ENCODE results near the gene S1PR3.

The S1PR3 gene

GRCh38 chr9:88990041-88990728 is 1.1 kb upstream of the S1PR3 start:
- TF ChIP-seq CTCF (IDR thresholded peaks at IDR 0.05; ENCODE audit: low read length) (no peak), EZH2 (optimal IDR thresholded peaks at IDR 0.05; ENCODE audit: low read depth, low read length) (no peak), EZH2phosphoT487 (IDR thresholded peaks at IDR 0.05; ENCODE audit: low read length) (no peak)
- H3K36me3 ChIP-seq (replicated peaks; ENCODE audit: insufficient read depth, low read length), result no peaks in the 10 kb centered on the region
- H3K27ac ChIP-seq (ENCODE audit: low read length), result no peak overlapping the region
- H3K9ac ChIP-seq (ENCODE audit: low read length), result no peak overlapping the region
- H3F3A ChIP-seq (ENCODE audit: insufficient read depth, low read length), result no peaks in the 10 kb centered on the region
- H3K79me2 ChIP-seq (ENCODE audit: low read length), result no peaks in the 10 kb centered on the region
- H3K27me3 ChIP-seq (replicated peaks; ENCODE audit: insufficient read depth, low read length), result peaks cover 15% of the 10 kb centered on the region
- H3K9me3 ChIP-seq (replicated peaks; ENCODE audit: insufficient read depth, low read length), result no peaks in the 10 kb centered on the region
- no peak overlapping the region for H3K4me2 ChIP-seq (ENCODE audit: low read depth, low read length)
- no peaks in the 10 kb centered on the region for H4K20me1 ChIP-seq (ENCODE audit: insufficient read depth, low read length)
- H3K4me1 ChIP-seq (ENCODE audit: low read length), result no peaks in the 10 kb centered on the region
- H3K9me2 ChIP-seq (replicated peaks; ENCODE audit: insufficient read depth, low read length), result no peaks in the 10 kb centered on the region
- no peak for DNase-seq
- H2AFZ ChIP-seq (ENCODE audit: low read length), result no peak overlapping the region
- no peak overlapping the region for H3K4me3 ChIP-seq (ENCODE audit: low read length)

- Histone ChIP-seq H3K36me3 (replicated peaks; ENCODE audit: insufficient read depth, low read length) (no peaks in the 10 kb centered on the region), H3K4me2 (ENCODE audit: low read depth, low read length) (no peak overlapping the region), H3K27me3 (replicated peaks; ENCODE audit: insufficient read depth, low read length) (peaks cover 15% of the 10 kb centered on the region), H4K20me1 (ENCODE audit: insufficient read depth, low read length) (no peaks in the 10 kb centered on the region), H2AFZ (ENCODE audit: low read length) (no peak overlapping the region), H3K4me3 (ENCODE audit: low read length) (no peak overlapping the region), H3K9me3 (replicated peaks; ENCODE audit: insufficient read depth, low read length) (no peaks in the 10 kb centered on the region), H3K79me2 (ENCODE audit: low read length) (no peaks in the 10 kb centered on the region), H3K4me1 (ENCODE audit: low read length) (no peaks in the 10 kb centered on the region), H3K9ac (ENCODE audit: low read length) (no peak overlapping the region), H3F3A (ENCODE audit: insufficient read depth, low read length) (no peaks in the 10 kb centered on the region), H3K9me2 (replicated peaks; ENCODE audit: insufficient read depth, low read length) (no peaks in the 10 kb centered on the region), H3K27ac (ENCODE audit: low read length) (no peak overlapping the region)
- TF ChIP-seq EZH2 (optimal IDR thresholded peaks at IDR 0.05; ENCODE audit: low read depth, low read length) (no peak), EZH2phosphoT487 (IDR thresholded peaks at IDR 0.05; ENCODE audit: low read length) (no peak), CTCF (IDR thresholded peaks at IDR 0.05; ENCODE audit: low read length) (no peak)
- DNase-seq, result no peak
Measured at GRCh38 chr9:88990729-88991065, 571 bp upstream of the S1PR3 start.

- no peak overlapping the region for H3K4me2 ChIP-seq (ENCODE audit: low read depth, low read length)
- no peaks in the 10 kb centered on the region for H3K79me2 ChIP-seq (ENCODE audit: low read length)
- no peak for DNase-seq
- H4K20me1 ChIP-seq (ENCODE audit: insufficient read depth, low read length), result no peaks in the 10 kb centered on the region
- H3K27ac ChIP-seq (ENCODE audit: low read length), result no peak overlapping the region
- no peaks in the 10 kb centered on the region for H3K36me3 ChIP-seq (replicated peaks; ENCODE audit: insufficient read depth, low read length)
- H3K27me3 ChIP-seq (replicated peaks; ENCODE audit: insufficient read depth, low read length), result peaks cover 15% of the 10 kb centered on the region
- no peak overlapping the region for H3K4me3 ChIP-seq (ENCODE audit: low read length)
- H3K4me1 ChIP-seq (ENCODE audit: low read length), result no peaks in the 10 kb centered on the region
- no peaks in the 10 kb centered on the region for H3K9me2 ChIP-seq (replicated peaks; ENCODE audit: insufficient read depth, low read length)
- TF ChIP-seq CTCF (IDR thresholded peaks at IDR 0.05; ENCODE audit: low read length), result no peak
- TF ChIP-seq EZH2phosphoT487 (IDR thresholded peaks at IDR 0.05; ENCODE audit: low read length), result no peak
- no peak for TF ChIP-seq EZH2 (optimal IDR thresholded peaks at IDR 0.05; ENCODE audit: low read depth, low read length)
- no peak overlapping the region for H2AFZ ChIP-seq (ENCODE audit: low read length)
- H3F3A ChIP-seq (ENCODE audit: insufficient read depth, low read length), result no peaks in the 10 kb centered on the region
- no peaks in the 10 kb centered on the region for H3K9me3 ChIP-seq (replicated peaks; ENCODE audit: insufficient read depth, low read length)
- H3K9ac ChIP-seq (ENCODE audit: low read length), result no peak overlapping the region
Measured at GRCh38 chr9:88992556-88992955, 1.3 kb downstream of the S1PR3 start.
